ENCODE measurements around the gene CD247.

CD247 gene

GRCh38 chr1:167529829-167530474, 11.6 kb upstream of the CD247 start:
- H3K27me3 ChIP-seq (replicated peaks; ENCODE audit: insufficient read depth, low read length), result no peaks in the 10 kb centered on the region
- DNase-seq, result no peak
- H3K79me2 ChIP-seq (ENCODE audit: low read length), result no peaks in the 10 kb centered on the region
- no peaks in the 10 kb centered on the region for H3K9me2 ChIP-seq (replicated peaks; ENCODE audit: insufficient read depth, low read length)
- H2AFZ ChIP-seq (ENCODE audit: low read length), result no peak overlapping the region
- H3K4me2 ChIP-seq (ENCODE audit: low read depth, low read length), result no peak overlapping the region
- no peak overlapping the region for H3K9ac ChIP-seq (ENCODE audit: low read length)
- H3F3A ChIP-seq (ENCODE audit: insufficient read depth, low read length), result no peaks in the 10 kb centered on the region
- H4K20me1 ChIP-seq (ENCODE audit: insufficient read depth, low read length), result no peaks in the 10 kb centered on the region
- no peak overlapping the region for H3K27ac ChIP-seq (ENCODE audit: low read length)
- no peaks in the 10 kb centered on the region for H3K4me1 ChIP-seq (ENCODE audit: low read length)
- TF ChIP-seq CTCF (IDR thresholded peaks at IDR 0.05; ENCODE audit: low read length) (no peak), EZH2 (optimal IDR thresholded peaks at IDR 0.05; ENCODE audit: low read depth, low read length) (no peak), EZH2phosphoT487 (IDR thresholded peaks at IDR 0.05; ENCODE audit: low read length) (no peak)
- H3K36me3 ChIP-seq (replicated peaks; ENCODE audit: insufficient read depth, low read length), result no peaks in the 10 kb centered on the region
- no peaks in the 10 kb centered on the region for H3K9me3 ChIP-seq (replicated peaks; ENCODE audit: insufficient read depth, low read length)
- no peak overlapping the region for H3K4me3 ChIP-seq (ENCODE audit: low read length)

- H3K9ac ChIP-seq (ENCODE audit: low read length), result no peak overlapping the region
- H3K9me3 ChIP-seq (replicated peaks; ENCODE audit: insufficient read depth, low read length), result no peaks in the 10 kb centered on the region
- no peak overlapping the region for H3K27ac ChIP-seq (ENCODE audit: low read length)
- no peaks in the 10 kb centered on the region for H3K9me2 ChIP-seq (replicated peaks; ENCODE audit: insufficient read depth, low read length)
- H3F3A ChIP-seq (ENCODE audit: insufficient read depth, low read length), result no peaks in the 10 kb centered on the region
- H3K79me2 ChIP-seq (ENCODE audit: low read length), result no peaks in the 10 kb centered on the region
- TF ChIP-seq CTCF (IDR thresholded peaks at IDR 0.05; ENCODE audit: low read length) (no peak), EZH2phosphoT487 (IDR thresholded peaks at IDR 0.05; ENCODE audit: low read length) (no peak), EZH2 (optimal IDR thresholded peaks at IDR 0.05; ENCODE audit: low read depth, low read length) (no peak)
- no peak for DNase-seq
- no peaks in the 10 kb centered on the region for H3K36me3 ChIP-seq (replicated peaks; ENCODE audit: insufficient read depth, low read length)
- no peak overlapping the region for H3K4me3 ChIP-seq (ENCODE audit: low read length)
- H2AFZ ChIP-seq (ENCODE audit: low read length), result no peak overlapping the region
- H3K4me1 ChIP-seq (ENCODE audit: low read length), result no peaks in the 10 kb centered on the region
- no peaks in the 10 kb centered on the region for H4K20me1 ChIP-seq (ENCODE audit: insufficient read depth, low read length)
- H3K27me3 ChIP-seq (replicated peaks; ENCODE audit: insufficient read depth, low read length), result no peaks in the 10 kb centered on the region
- H3K4me2 ChIP-seq (ENCODE audit: low read depth, low read length), result no peak overlapping the region
These were observed 9.9 kb upstream of the CD247 start for GRCh38 chr1:167528057-167528728.

- Histone ChIP-seq H3K4me1 (ENCODE audit: low read length) (no peaks in the 10 kb centered on the region), H4K20me1 (ENCODE audit: insufficient read depth, low read length) (no peaks in the 10 kb centered on the region), H3K4me3 (ENCODE audit: low read length) (no peak overlapping the region), H3K9ac (ENCODE audit: low read length) (no peak overlapping the region), H3K9me3 (replicated peaks; ENCODE audit: insufficient read depth, low read length) (no peaks in the 10 kb centered on the region), H3K36me3 (replicated peaks; ENCODE audit: insufficient read depth, low read length) (no peaks in the 10 kb centered on the region), H3K27ac (ENCODE audit: low read length) (no peak overlapping the region), H2AFZ (ENCODE audit: low read length) (no peak overlapping the region), H3F3A (ENCODE audit: insufficient read depth, low read length) (no peaks in the 10 kb centered on the region), H3K4me2 (ENCODE audit: low read depth, low read length) (no peak overlapping the region), H3K79me2 (ENCODE audit: low read length) (no peaks in the 10 kb centered on the region), H3K27me3 (replicated peaks; ENCODE audit: insufficient read depth, low read length) (no peaks in the 10 kb centered on the region), H3K9me2 (replicated peaks; ENCODE audit: insufficient read depth, low read length) (no peaks in the 10 kb centered on the region)
- TF ChIP-seq EZH2 (optimal IDR thresholded peaks at IDR 0.05; ENCODE audit: low read depth, low read length), result no peak
- TF ChIP-seq EZH2phosphoT487 (IDR thresholded peaks at IDR 0.05; ENCODE audit: low read length), result no peak
- no peak for TF ChIP-seq CTCF (IDR thresholded peaks at IDR 0.05; ENCODE audit: low read length)
- no peak for DNase-seq
These were observed 8.5 kb upstream of the CD247 start for GRCh38 chr1:167526667-167527383.
